Uterus (tissue), 2 donors: Measurements from ENCODE around the gene DBNDD2.

Source experiments
- CTCF ChIP-seq, 4 experiments: fragments of 200-600 bp in 2 of 4; fragments of 450-650 bp in 2 of 4; sonication (generic) in 2 of 4; IDR thresholded peaks; one replicate each; pipeline ENCODE4 v1.5.1; 2016 to 2019; ENCODE audit warnings: antibody characterized with exemption in 4 of 4, mild to moderate bottlenecking in 2 of 4, moderate library complexity in 1 of 4
- POLR2A ChIP-seq, 2 donors: fragments of 450-650 bp; IDR thresholded peaks; one replicate each; pipeline ENCODE4 v1.6.1; 2016; ENCODE audit warnings: antibody characterized with exemption in 2 of 2, mild to moderate bottlenecking in 1 of 2, moderate library complexity in 1 of 2

GRCh38 chr20:45391559-45391958 is 16.5 kb upstream of the DBNDD2 start:
- TF ChIP-seq CTCF (IDR thresholded peaks at IDR 0.05): no peak
- TF ChIP-seq POLR2A (IDR thresholded peaks at IDR 0.05): no peak
